K562 (cell line): ENCODE measurements around the gene AMDHD1. TPM values are rescaled to one million over a fixed set of nuclear protein-coding genes. Genes with fewer than 3 reads are reported as not detected.

Experiments
- KDM1A ChIP-seq, 2 experiments: fragments of 450-650 bp; IDR thresholded peaks; 2 replicates each; pipeline ENCODE4 v1.6.1; 2016; ENCODE audit warnings: mild to moderate bottlenecking in 2 of 2
- PHB ChIP-seq: fragments of 250-450 bp; sonication (Bioruptor Pico); IDR thresholded peaks from 2 replicates; pipeline ENCODE4 v1.5.0; 2021
- PKNOX1 ChIP-seq: fragments of 450-650 bp; IDR thresholded peaks from 2 replicates; pipeline ENCODE4 v1.6.1; 2016
- ZHX1 ChIP-seq: fragments of 150-350 bp; conservative IDR thresholded peaks from 2 replicates; pipeline ENCODE4 v1.6.1; 2014; ENCODE audit warnings: low read length
- polyA plus RNA-seq, 8 experiments: library from polyadenylated mRNA; depleted of rRNA in 4 of 8; stranded (reverse) in 5 of 8; unstranded in 3 of 8; fragments of >200 nt; fragmentation: Nextera tagmentation in 2 of 8; fragmentation: Illumina TruSeq in 1 of 8; extraction: Ambion mirVana in 2 of 8; extraction: Trizol in 1 of 8; gene quantifications; 2 replicates each; pipeline versions ENCODE4 v1.2.1 to v1.2.3, GENCODE V29; 2011 to 2014; ENCODE audit warnings: inconsistent platforms in 1 of 8, missing spikeins in 1 of 8
- total RNA-seq, 7 experiments: library from RNA; depleted of rRNA in 6 of 7; stranded (reverse); fragments of >200 nt in 6 of 7; fragmentation: Illumina TruSeq in 2 of 7; extraction: Trizol in 2 of 7; gene quantifications; 2 replicates each; pipeline versions ENCODE4 v1.2.1 to v1.2.3, GENCODE V29; 2011 to 2021; ENCODE audit warnings: low replicate concordance in 1 of 7
- TF ChIP-seq, protein P1 (sequence below), 2 experiments: fragments of 450-650 bp; formaldehyde crosslinking in 1 of 2; IDR thresholded peaks; 2 replicates each; pipeline versions ENCODE4 v1.4.0 to v1.6.1; 2014 to 2020; ENCODE audit warnings: mild to moderate bottlenecking in 2 of 2, borderline replicate concordance in 1 of 2, low read depth in 1 of 2
- TF ChIP-seq, protein P2 (sequence below): sonication (generic); formaldehyde crosslinking; IDR thresholded peaks from 2 replicates; pipeline ENCODE4 v1.9.0; 2022; ENCODE audit warnings: mild to moderate bottlenecking, missing genetic modification reagents
- TF ChIP-seq, protein P3 (sequence below): sonication (generic); formaldehyde crosslinking; IDR thresholded peaks from 2 replicates; pipeline ENCODE4 v1.8.0; 2023; ENCODE audit warnings: missing genetic modification reagents, mild to moderate bottlenecking, borderline replicate concordance

Gene AMDHD1
- total and polyA plus RNA-seq, 9 of the 15 experiments (the other 6 are each of a cell fraction or from before 2014, with no cell fraction given): not detected

- TF ChIP-seq, protein P1, sequence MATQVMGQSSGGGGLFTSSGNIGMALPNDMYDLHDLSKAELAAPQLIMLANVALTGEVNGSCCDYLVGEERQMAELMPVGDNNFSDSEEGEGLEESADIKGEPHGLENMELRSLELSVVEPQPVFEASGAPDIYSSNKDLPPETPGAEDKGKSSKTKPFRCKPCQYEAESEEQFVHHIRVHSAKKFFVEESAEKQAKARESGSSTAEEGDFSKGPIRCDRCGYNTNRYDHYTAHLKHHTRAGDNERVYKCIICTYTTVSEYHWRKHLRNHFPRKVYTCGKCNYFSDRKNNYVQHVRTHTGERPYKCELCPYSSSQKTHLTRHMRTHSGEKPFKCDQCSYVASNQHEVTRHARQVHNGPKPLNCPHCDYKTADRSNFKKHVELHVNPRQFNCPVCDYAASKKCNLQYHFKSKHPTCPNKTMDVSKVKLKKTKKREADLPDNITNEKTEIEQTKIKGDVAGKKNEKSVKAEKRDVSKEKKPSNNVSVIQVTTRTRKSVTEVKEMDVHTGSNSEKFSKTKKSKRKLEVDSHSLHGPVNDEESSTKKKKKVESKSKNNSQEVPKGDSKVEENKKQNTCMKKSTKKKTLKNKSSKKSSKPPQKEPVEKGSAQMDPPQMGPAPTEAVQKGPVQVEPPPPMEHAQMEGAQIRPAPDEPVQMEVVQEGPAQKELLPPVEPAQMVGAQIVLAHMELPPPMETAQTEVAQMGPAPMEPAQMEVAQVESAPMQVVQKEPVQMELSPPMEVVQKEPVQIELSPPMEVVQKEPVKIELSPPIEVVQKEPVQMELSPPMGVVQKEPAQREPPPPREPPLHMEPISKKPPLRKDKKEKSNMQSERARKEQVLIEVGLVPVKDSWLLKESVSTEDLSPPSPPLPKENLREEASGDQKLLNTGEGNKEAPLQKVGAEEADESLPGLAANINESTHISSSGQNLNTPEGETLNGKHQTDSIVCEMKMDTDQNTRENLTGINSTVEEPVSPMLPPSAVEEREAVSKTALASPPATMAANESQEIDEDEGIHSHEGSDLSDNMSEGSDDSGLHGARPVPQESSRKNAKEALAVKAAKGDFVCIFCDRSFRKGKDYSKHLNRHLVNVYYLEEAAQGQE (IDR thresholded peaks at IDR 0.05; ENCODE audit: borderline replicate concordance): peak; percentile 54; the same call in 1 of the 2 replicates
- TF ChIP-seq, protein P1 (CRISPR knock-in tag; IDR thresholded peaks at IDR 0.05; ENCODE audit: low read depth): no peak
- TF ChIP-seq PKNOX1: no peak
- no peak for TF ChIP-seq ZHX1
- no peak for TF ChIP-seq PHB (CRISPR knock-in tag)
- TF ChIP-seq, protein P2, sequence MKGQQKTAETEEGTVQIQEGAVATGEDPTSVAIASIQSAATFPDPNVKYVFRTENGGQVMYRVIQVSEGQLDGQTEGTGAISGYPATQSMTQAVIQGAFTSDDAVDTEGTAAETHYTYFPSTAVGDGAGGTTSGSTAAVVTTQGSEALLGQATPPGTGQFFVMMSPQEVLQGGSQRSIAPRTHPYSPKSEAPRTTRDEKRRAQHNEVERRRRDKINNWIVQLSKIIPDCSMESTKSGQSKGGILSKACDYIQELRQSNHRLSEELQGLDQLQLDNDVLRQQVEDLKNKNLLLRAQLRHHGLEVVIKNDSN (CRISPR knock-in tag): no peak
- TF ChIP-seq, protein P3, sequence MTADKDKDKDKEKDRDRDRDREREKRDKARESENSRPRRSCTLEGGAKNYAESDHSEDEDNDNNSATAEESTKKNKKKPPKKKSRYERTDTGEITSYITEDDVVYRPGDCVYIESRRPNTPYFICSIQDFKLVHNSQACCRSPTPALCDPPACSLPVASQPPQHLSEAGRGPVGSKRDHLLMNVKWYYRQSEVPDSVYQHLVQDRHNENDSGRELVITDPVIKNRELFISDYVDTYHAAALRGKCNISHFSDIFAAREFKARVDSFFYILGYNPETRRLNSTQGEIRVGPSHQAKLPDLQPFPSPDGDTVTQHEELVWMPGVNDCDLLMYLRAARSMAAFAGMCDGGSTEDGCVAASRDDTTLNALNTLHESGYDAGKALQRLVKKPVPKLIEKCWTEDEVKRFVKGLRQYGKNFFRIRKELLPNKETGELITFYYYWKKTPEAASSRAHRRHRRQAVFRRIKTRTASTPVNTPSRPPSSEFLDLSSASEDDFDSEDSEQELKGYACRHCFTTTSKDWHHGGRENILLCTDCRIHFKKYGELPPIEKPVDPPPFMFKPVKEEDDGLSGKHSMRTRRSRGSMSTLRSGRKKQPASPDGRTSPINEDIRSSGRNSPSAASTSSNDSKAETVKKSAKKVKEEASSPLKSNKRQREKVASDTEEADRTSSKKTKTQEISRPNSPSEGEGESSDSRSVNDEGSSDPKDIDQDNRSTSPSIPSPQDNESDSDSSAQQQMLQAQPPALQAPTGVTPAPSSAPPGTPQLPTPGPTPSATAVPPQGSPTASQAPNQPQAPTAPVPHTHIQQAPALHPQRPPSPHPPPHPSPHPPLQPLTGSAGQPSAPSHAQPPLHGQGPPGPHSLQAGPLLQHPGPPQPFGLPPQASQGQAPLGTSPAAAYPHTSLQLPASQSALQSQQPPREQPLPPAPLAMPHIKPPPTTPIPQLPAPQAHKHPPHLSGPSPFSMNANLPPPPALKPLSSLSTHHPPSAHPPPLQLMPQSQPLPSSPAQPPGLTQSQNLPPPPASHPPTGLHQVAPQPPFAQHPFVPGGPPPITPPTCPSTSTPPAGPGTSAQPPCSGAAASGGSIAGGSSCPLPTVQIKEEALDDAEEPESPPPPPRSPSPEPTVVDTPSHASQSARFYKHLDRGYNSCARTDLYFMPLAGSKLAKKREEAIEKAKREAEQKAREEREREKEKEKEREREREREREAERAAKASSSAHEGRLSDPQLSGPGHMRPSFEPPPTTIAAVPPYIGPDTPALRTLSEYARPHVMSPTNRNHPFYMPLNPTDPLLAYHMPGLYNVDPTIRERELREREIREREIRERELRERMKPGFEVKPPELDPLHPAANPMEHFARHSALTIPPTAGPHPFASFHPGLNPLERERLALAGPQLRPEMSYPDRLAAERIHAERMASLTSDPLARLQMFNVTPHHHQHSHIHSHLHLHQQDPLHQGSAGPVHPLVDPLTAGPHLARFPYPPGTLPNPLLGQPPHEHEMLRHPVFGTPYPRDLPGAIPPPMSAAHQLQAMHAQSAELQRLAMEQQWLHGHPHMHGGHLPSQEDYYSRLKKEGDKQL: no peak
- TF ChIP-seq KDM1A (IDR thresholded peaks at IDR 0.05): no peak
These were observed 24.7 kb upstream of the AMDHD1 start (continued) for GRCh38 chr12:95918194-95918993.
